SU-DHL-6 (cell line): ENCODE results near the gene IL6R.

ENCODE experiments used
- H2AFZ ChIP-seq: fragments of 200-600 bp; sonication (generic); 2 replicates; pipeline ENCODE4 v1.6.1; 2014; ENCODE audit warnings: low read depth, mild to moderate bottlenecking, moderate library complexity, mixed read lengths, antibody characterized with exemption, low read length; ENCODE audit not compliant: severe bottlenecking
- H3F3A ChIP-seq: fragments of 200-600 bp; shearing (Covaris generic); 2 replicates; pipeline ENCODE4 v1.6.0; 2016; ENCODE audit warnings: antibody characterized with exemption, mild to moderate bottlenecking; ENCODE audit not compliant: insufficient read depth
- H3K27ac ChIP-seq: fragments of 200-600 bp; sonication (generic); 2 replicates; pipeline ENCODE4 v1.5.1; 2016; ENCODE audit warnings: low read depth, mild to moderate bottlenecking, low read length, moderate library complexity, mixed read lengths
- H3K27me3 ChIP-seq: fragments of 200-600 bp; sonication (generic), shearing (Covaris generic); 2 replicates; pipeline ENCODE4 v1.6.0; 2014; ENCODE audit warnings: mild to moderate bottlenecking, low read length
- H3K36me3 ChIP-seq: fragments of 200-600 bp; sonication (generic); 2 replicates; pipeline ENCODE4 v1.6.1; 2014; ENCODE audit warnings: mild to moderate bottlenecking, low read length, mixed read lengths
- H3K4me2 ChIP-seq: fragments of 300-600, 200-600 bp; shearing (Covaris generic), sonication (generic); 2 replicates; pipeline ENCODE4 v1.6.0; 2014; ENCODE audit warnings: low read length, low read depth, mild to moderate bottlenecking; ENCODE audit not compliant: poor library complexity, severe bottlenecking
- H3K4me3 ChIP-seq: fragments of 200-600 bp; sonication (generic); 2 replicates; pipeline ENCODE4 v1.5.1; 2014; ENCODE audit warnings: antibody characterized with exemption, low read length, mild to moderate bottlenecking, mixed read lengths; ENCODE audit not compliant: insufficient read depth, poor library complexity, severe bottlenecking
- H3K79me2 ChIP-seq: fragments of 200-600 bp; sonication (generic); 2 replicates; pipeline ENCODE4 v1.6.1; 2014; ENCODE audit warnings: mild to moderate bottlenecking, low read length, moderate library complexity; ENCODE audit not compliant: insufficient read depth
- H3K9ac ChIP-seq: fragments of 200-600 bp; sonication (generic); 2 replicates; pipeline ENCODE4 v1.7.0; 2014; ENCODE audit warnings: mild to moderate bottlenecking, low read length
- H3K9me2 ChIP-seq: fragments of 200-600 bp; sonication (generic); replicated peaks from 2 replicates; pipeline ENCODE4 v1.6.1; 2014; ENCODE audit warnings: low read length; ENCODE audit not compliant: insufficient read depth
- H3K9me3 ChIP-seq: fragments of 200-600 bp; sonication (generic); 2 replicates; pipeline ENCODE4 v1.6.1; 2014; ENCODE audit warnings: low read length, mixed read lengths; ENCODE audit not compliant: insufficient read depth
- H4K20me1 ChIP-seq: fragments of 200-600 bp; sonication (generic); 2 replicates; pipeline ENCODE4 v1.6.1; 2014; ENCODE audit warnings: low read depth, mild to moderate bottlenecking, antibody characterized with exemption, low read length, moderate library complexity, mixed read lengths
- CTCF ChIP-seq: fragments of 200-600 bp; sonication (generic); IDR thresholded peaks from one replicate; pipeline ENCODE4 v1.5.1; 2017; ENCODE audit warnings: antibody characterized with exemption, mild to moderate bottlenecking, low read length, moderate library complexity; ENCODE audit not compliant: insufficient read depth, poor library complexity, severe bottlenecking
- EZH2phosphoT487 ChIP-seq: fragments of 200-600 bp; sonication (generic), shearing (Covaris generic); conservative IDR thresholded peaks from 2 replicates; pipeline ENCODE4 v1.6.1; 2018; ENCODE audit warnings: mild to moderate bottlenecking, antibody characterized with exemption, low read length, moderate library complexity, mixed read lengths

The IL6R gene

GRCh38 chr1:154468535-154469250, 63.5 kb downstream of the IL6R start:
- H3K9me3 ChIP-seq = no peaks in the 10 kb centered on the region
- no peak for TF ChIP-seq CTCF
- no peak for TF ChIP-seq EZH2phosphoT487
- no peak overlapping the region for H3K9ac ChIP-seq
- H3K9me2 ChIP-seq = no peaks in the 10 kb centered on the region
- no peaks in the 10 kb centered on the region for H3K27me3 ChIP-seq
- no peaks in the 10 kb centered on the region for H3F3A ChIP-seq
- no peak overlapping the region for H2AFZ ChIP-seq
- no peak overlapping the region for H3K4me2 ChIP-seq
- H3K4me3 ChIP-seq = no peak overlapping the region
- no peaks in the 10 kb centered on the region for H4K20me1 ChIP-seq
- H3K79me2 ChIP-seq = no peaks in the 10 kb centered on the region
- no peaks in the 10 kb centered on the region for H3K36me3 ChIP-seq
- no peak overlapping the region for H3K27ac ChIP-seq

GRCh38 chr1:154469844-154470560, 64.9 kb downstream of the IL6R start:
- no peak overlapping the region for H3K27ac ChIP-seq
- H3K27me3 ChIP-seq = no peaks in the 10 kb centered on the region
- no peak overlapping the region for H3K4me2 ChIP-seq
- no peaks in the 10 kb centered on the region for H3K9me2 ChIP-seq
- no peaks in the 10 kb centered on the region for H3K79me2 ChIP-seq
- H2AFZ ChIP-seq = no peak overlapping the region
- H3K9ac ChIP-seq = no peak overlapping the region
- H3F3A ChIP-seq = no peaks in the 10 kb centered on the region
- no peaks in the 10 kb centered on the region for H3K36me3 ChIP-seq
- TF ChIP-seq EZH2phosphoT487 (no peak), CTCF (no peak)
- no peak overlapping the region for H3K4me3 ChIP-seq
- H4K20me1 ChIP-seq = no peaks in the 10 kb centered on the region
- H3K9me3 ChIP-seq = no peaks in the 10 kb centered on the region

- Histone ChIP-seq H3K79me2 (no peaks in the 10 kb centered on the region), H4K20me1 (no peaks in the 10 kb centered on the region), H3K4me2 (no peak overlapping the region), H2AFZ (no peak overlapping the region), H3F3A (no peaks in the 10 kb centered on the region), H3K4me3 (no peak overlapping the region), H3K27ac (no peak overlapping the region), H3K9me2 (no peaks in the 10 kb centered on the region), H3K36me3 (no peaks in the 10 kb centered on the region), H3K9me3 (no peaks in the 10 kb centered on the region), H3K27me3 (no peaks in the 10 kb centered on the region), H3K9ac (no peak overlapping the region)
- TF ChIP-seq CTCF (no peak), EZH2phosphoT487 (no peak)
Observed at GRCh38 chr1:154471304-154471703, 66.2 kb downstream of the IL6R start.
